Measurements from ENCODE around the gene FGF14.

DNA sequence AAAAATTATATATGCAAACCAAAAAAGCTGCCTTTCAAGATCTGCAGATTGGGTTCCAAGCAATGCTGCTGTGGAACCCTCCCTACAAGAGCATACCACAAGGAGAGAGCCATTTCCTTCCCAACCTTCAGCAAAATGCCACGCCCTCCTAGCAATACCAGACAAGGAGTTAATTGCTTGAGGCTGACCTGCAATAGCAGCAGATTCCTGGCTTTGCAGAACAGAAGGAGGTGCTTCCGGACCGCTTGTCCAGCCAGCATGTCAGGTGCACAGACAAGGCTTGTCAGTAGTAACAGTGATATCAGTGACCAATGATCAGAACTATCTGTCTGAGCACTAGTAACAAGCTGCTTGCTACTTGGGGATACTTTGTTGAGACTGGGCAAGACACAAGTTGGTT, 301.6 kb downstream of the FGF14 start:
- TF ChIP-seq EZH2phosphoT487 (IDR thresholded peaks at IDR 0.05; ENCODE audit: borderline replicate concordance, low read length) = no peak
- TF ChIP-seq, protein P1, sequence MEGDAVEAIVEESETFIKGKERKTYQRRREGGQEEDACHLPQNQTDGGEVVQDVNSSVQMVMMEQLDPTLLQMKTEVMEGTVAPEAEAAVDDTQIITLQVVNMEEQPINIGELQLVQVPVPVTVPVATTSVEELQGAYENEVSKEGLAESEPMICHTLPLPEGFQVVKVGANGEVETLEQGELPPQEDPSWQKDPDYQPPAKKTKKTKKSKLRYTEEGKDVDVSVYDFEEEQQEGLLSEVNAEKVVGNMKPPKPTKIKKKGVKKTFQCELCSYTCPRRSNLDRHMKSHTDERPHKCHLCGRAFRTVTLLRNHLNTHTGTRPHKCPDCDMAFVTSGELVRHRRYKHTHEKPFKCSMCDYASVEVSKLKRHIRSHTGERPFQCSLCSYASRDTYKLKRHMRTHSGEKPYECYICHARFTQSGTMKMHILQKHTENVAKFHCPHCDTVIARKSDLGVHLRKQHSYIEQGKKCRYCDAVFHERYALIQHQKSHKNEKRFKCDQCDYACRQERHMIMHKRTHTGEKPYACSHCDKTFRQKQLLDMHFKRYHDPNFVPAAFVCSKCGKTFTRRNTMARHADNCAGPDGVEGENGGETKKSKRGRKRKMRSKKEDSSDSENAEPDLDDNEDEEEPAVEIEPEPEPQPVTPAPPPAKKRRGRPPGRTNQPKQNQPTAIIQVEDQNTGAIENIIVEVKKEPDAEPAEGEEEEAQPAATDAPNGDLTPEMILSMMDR (IDR thresholded peaks at IDR 0.05; ENCODE audit: low read depth, low read length, poor library complexity, severe bottlenecking) = no peak

All from DOHH2 (cell line).